H7 (cell line): ENCODE measurements around the gene LEPROT. TPM values are rescaled to one million over a fixed set of nuclear protein-coding genes. Genes with fewer than 3 reads are reported as not detected.
"Not testable (repeated sequence)": the region's sequence is repeated elsewhere in the genome, so short reads cannot be mapped to it uniquely, and the experiment has no call there.

Experiments used
- DNase-seq: peaks from one replicate; pipeline ENCODE4 v3.0.0; 2012
- H3K27me3 ChIP-seq: 2 replicates; pipeline ENCODE4 v1.6.0; 2011; ENCODE audit warnings: mild to moderate bottlenecking, low read length; ENCODE audit not compliant: control insufficient read depth, insufficient read depth
- H3K36me3 ChIP-seq: replicated peaks from 2 replicates; pipeline ENCODE4 v1.5.1; 2011; ENCODE audit warnings: low read length; ENCODE audit not compliant: control insufficient read depth, insufficient read depth
- H3K4me3 ChIP-seq: 2 replicates; pipeline ENCODE4 v1.5.1; 2011; ENCODE audit warnings: low read depth, mild to moderate bottlenecking, control low read depth, low read length, moderate library complexity; ENCODE audit not compliant: insufficient read depth
- total RNA-seq: library from RNA; depleted of rRNA; stranded (reverse); fragments of >200 nt; shearing (Covaris generic); gene quantifications from 2 replicates; pipeline ENCODE4 v1.2.3, GENCODE V29; 2014; rRNA removed

The LEPROT gene, protein sequence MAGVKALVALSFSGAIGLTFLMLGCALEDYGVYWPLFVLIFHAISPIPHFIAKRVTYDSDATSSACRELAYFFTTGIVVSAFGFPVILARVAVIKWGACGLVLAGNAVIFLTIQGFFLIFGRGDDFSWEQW
- total RNA-seq: 26.8 and 27.7 TPM in 2 replicates

DNA sequence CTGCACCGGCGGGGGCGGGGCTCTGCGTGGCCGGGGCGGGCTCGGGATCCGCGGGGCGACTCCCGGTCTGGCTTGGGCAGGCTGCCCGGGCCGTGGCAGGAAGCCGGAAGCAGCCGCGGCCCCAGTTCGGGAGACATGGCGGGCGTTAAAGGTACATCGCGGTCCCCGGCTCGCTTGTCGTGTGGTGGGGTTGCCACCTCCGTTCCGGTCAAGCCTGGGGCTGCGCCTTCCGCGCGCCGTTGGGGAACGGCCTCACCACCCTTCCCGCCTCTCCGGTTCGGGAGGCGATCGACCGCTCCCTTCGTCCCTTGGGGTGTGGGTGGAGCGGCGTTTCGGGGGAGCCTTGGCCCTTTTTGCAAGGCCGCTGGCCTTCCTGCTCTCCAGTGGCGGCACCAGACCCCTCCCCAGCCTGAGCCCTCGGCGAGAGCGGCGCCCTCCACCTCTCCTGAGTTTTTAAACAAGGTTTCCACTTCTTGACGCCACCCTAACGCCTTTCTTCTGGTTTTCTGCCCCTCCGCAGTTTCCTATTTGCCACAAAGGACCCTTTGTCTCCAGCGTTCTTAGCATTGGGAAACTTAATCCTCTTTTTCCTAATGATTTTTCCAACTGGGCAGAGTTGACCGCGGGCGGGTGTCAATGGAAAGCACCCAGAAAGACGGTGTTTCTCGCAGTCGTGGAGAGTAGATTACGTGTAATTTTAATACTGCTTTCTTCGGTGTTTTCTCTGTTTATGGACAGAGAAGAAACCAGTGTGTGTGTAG is at the start of gene LEPROT, which contains the start of gene LEPR:
Gene LEPROT (plus strand): TSS at position 79 of the 761 bp plus-strand sequence. CDS start 57 bp downstream, at position 136.
Gene LEPR (plus strand): TSS at position 79 of the 761 bp plus-strand sequence. CDS start 144,898 bp downstream, outside the sequence.
- Histone ChIP-seq H3K27me3 (no peaks in the 10 kb centered on the region), H3K4me3 (peak within 1 kb of the TSS; percentile 94), H3K36me3 (no peaks in the 10 kb centered on the region)
- DNase-seq: peak; percentile 94

DNA sequence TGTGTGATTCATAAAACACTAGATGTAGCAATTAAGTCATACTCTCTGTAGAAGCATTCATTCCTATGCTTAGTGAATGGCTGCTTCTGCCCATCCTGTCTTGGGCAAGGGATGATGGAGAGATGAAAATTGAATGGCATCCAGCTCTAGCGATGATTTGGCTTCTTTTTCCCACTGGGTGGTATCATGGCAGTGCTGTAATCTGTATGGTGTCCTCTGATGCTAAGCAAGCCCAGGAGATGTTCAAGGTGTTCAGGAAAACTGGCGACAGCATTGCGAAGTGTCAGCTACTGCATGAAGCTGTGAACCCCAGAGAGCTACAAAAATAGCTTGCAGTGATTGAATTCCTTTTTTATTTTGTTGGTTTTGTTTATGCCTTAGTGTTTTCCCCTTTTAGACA is 48.9 kb upstream of the LEPROT start:
- no peak overlapping the region for H3K4me3 ChIP-seq
- H3K27me3 ChIP-seq: no peaks in the 10 kb centered on the region
- H3K36me3 ChIP-seq: no peaks in the 10 kb centered on the region
- no peak for DNase-seq

DNA sequence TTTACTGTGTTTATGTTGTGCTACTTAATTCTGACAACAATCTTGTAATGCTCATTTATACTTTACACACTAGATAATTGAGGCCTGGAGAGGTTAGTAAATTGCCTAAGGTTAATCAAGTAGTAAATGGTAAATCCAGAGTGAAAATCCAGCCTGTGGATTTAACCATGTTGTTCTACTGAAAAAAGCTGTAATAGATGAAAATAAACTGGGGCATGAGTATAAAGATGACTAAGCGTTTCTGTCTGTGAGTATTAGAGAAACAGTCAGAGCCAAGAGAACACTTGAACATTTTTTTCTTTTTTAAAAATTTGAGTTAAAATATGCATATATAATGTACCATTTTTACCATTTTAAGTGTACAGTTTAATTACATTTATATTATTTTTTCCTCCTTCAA is 47.9 kb upstream of the LEPROT start:
- Histone ChIP-seq H3K27me3 (no peaks in the 10 kb centered on the region), H3K4me3 (no peak overlapping the region), H3K36me3 (no peaks in the 10 kb centered on the region)
- DNase-seq: no peak

DNA sequence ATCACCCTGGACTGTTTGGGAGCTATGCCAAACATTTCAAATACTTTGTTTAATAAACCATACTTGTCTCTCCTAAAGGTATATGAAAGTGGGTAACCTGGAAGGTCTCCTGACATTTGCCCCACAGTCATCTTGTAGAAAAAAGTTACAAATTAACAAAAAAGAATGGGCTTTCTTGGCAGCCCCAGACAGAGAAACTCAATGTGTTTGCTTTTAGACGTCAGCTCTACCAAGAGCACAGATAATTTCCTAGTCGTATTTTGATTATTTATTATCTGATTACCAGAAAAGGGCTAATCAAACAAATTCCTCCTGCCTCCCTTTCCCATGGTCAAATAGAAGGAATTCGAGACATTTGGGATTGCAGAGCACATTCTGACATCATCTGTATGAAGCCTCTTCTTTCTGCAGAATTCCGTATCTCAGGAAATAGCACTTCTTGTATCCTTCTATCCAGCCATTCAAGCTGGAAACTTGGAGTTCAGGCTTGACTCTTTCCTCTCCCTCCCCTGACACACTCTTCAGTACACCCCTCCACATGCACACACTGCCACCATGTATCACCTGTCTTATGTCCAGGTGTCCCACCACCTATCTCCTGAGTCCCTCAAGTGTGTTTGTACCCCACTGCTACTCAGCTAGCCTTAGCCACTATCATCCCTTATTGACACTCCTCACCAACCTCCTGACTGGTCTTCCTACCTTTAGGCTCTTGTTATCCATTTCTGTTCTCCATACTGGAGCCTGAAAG is 42.8 kb upstream of the LEPROT start:
- DNase-seq: no peak
- no peak overlapping the region for H3K4me3 ChIP-seq
- no peaks in the 10 kb centered on the region for H3K36me3 ChIP-seq
- no peaks in the 10 kb centered on the region for H3K27me3 ChIP-seq

DNA sequence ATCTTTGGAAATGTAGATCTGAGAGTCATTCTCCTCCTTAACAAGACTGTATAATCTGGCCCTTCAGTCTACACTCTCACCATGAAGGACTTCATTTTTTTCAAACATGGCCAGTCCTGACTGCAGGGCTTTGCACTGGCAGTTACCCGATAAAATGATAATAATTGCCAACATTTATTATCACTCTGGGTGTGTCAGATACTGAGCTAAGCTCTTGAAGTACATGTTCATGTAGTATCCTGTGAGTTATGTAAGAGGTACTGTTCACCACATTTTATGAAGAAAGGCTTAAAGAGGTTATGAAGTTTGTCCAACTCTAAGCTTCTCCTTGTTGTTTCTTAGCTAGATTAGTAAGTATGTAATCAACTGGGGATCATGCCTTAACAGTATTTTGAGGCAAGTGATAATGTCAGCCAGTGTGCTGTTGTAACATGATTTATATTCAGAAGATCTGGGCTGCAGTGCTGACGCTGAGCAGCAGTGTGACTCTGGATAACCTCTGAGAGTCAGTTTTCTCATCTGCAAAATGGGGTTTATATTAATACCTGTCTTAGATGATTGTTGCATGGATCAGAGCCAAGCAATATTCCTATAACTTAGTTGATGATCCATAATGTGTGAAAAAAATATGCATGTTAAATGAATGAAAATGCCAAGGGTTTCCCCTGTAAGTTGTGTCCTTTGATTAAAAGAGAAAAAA is 42.1 kb upstream of the LEPROT start:
- no peaks in the 10 kb centered on the region for H3K36me3 ChIP-seq
- no peaks in the 10 kb centered on the region for H3K27me3 ChIP-seq
- H3K4me3 ChIP-seq: no peak overlapping the region
- DNase-seq: no peak

DNA sequence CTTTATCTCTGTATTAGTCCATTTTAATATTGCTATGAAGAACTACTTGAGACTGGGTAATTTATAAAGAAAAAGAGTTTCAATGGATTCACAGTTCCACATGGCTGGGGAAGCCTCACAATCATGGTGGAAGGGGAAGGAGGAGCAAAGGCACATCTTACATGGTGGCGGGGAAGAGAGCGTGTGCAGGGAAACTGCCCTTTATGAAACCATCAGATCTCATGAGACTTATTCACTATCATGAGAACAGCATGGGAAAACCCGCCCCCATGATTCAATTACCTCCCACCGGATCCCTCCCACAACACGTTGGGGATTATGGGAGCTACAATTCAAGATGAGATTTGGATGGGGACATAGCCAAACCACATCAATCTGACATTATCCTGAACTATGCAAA is 36.0 kb upstream of the LEPROT start:
- not testable (repeated sequence) for H3K27me3 ChIP-seq, DNase-seq, H3K36me3 ChIP-seq, H3K4me3 ChIP-seq

DNA sequence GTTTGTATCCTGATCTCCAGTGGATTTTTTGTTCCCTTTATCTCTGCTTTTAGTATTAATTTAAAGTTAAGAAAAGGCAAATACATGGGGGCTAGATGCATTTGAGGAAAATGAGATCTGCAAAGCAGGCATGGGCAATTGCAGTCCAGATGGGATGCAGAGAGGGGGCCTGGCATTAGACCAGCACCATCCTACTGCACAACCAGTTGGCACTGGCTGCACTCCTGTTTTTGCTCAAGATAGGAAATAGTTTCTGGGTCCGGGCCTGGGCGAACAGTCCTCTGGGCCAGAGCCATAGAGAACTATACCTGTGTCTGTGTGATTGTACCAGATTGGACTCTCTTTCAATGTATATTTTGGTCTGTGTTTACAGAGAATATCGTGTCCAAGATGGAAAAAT is 34.0 kb upstream of the LEPROT start:
- H3K36me3 ChIP-seq: no peaks in the 10 kb centered on the region
- no peaks in the 10 kb centered on the region for H3K27me3 ChIP-seq
- no peak overlapping the region for H3K4me3 ChIP-seq
- DNase-seq: no peak

DNA sequence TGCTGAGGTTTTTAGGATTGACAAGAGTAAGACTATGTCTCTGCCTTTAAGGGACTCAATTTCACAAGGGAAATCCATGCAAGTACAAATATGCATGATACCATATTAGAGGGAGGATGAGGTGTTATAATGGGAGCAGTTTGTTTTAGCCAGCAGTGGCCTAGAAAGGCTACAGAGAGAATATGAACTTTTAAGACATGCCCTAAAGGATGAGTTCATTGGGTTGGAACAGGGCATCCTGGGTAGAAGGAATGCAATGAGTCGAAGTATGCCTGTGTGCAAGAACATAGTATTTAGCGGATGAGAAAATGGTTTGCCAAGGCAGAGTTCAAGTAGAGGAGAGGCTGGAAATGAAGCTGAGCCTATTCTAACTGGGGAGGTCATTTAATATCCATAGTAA is 32.6 kb upstream of the LEPROT start:
- H3K27me3 ChIP-seq: no peaks in the 10 kb centered on the region

DNA sequence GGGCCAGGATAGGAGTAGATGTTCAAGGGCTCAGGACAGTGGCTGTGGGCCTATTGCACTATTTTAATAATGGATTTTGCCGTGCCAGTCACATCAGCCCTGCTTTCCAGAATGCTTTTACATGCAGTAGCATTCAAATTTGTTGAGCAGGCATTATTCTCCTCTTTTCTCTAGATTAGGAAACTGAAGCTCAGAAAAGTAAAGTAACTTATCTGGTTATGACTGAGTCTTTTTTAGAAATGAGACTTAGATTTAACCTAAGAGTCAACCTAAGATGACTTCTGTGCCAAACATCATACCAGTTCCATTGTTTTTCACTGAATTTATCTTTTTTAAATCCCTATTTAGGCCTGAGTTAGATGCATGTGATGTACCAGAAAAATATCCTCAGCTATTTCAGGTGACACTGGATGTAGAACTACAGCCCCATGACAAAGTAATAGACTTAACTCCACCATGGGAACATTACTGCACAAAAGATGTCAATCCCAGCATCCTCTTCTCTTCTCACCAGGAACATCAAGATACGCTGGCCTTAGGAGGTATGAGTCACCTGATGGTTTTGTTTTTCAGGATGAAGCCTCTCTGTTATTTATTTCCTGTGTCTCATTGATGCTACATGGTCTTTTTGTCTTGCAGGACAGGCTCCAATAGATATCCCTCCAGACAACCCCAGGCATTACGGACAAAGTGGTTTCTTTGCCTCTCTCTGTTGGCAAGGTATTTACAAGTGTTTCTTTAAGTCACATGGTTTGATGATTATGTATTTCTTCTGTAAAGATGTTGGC is 31.4 kb upstream of the LEPROT start:
- H3K27me3 ChIP-seq: no peaks in the 10 kb centered on the region
- H3K36me3 ChIP-seq: no peaks in the 10 kb centered on the region
- H3K4me3 ChIP-seq: no peak overlapping the region
- no peak for DNase-seq

More for the DNA sequence above, 32.6 kb upstream of the LEPROT start:
- no peaks in the 10 kb centered on the region for H3K36me3 ChIP-seq
- DNase-seq: no peak
- no peak overlapping the region for H3K4me3 ChIP-seq

DNA sequence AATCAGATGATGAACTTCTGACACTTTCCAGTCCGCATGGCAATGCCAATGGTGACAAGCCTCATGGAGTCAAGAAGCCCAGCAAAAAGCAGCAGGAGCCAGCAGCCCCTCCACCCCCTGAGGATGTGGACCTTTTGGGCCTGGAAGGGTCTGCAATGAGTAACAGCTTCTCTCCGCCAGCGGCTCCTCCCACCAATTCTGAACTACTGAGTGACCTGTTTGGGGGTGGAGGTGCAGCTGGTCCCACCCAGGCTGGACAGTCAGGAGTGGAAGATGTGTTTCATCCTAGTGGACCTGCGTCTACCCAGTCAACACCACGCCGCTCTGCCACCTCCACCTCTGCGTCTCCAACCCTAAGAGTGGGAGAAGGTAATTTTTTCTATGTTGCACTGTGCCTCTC is 28.0 kb upstream of the LEPROT start:
- no peak overlapping the region for H3K4me3 ChIP-seq
- H3K27me3 ChIP-seq: no peaks in the 10 kb centered on the region
- no peak for DNase-seq
- H3K36me3 ChIP-seq: no peaks in the 10 kb centered on the region

DNA sequence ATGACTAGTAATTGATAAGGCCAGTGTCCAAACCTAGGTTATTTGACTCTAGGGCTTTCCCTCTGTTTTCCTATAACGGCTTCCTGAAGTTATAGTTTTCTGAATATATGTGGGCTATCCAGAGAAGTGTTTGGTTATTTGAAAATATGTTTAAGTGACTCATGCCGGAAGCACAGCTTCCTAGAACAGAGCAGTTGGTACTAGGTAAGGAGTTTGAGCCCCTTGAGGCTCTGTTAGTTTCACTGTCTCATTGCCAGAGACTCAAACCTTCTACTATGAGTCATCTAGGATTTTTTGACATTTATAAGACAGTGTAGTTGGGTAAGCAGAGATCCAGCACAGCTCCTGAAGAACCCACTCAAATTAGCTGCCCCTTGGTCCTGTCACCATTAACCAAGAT is 27.1 kb upstream of the LEPROT start:
- Histone ChIP-seq H3K4me3 (no peak overlapping the region), H3K36me3 (no peaks in the 10 kb centered on the region), H3K27me3 (no peaks in the 10 kb centered on the region)
- no peak for DNase-seq

DNA sequence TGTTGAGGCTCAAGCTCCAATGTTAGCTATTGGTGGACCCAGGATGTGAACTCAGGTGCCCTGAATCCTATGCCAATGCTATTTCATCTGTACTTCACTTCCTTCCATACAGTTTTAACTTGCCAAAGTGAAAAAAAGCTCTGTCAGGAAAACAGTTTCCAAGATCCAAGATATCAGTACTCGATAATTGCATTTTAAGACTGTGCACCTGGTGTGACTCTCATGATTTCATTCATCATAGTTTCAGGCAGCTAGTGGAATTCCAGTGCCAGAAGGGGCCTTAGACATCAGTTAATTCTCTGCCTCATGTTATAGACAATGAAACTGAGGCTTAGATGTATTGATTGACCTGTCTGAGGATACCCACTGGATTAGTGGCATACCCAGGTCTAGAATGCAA is 26.5 kb upstream of the LEPROT start:
- Histone ChIP-seq H3K36me3 (no peaks in the 10 kb centered on the region), H3K27me3 (no peaks in the 10 kb centered on the region), H3K4me3 (no peak overlapping the region)
- DNase-seq: no peak

DNA sequence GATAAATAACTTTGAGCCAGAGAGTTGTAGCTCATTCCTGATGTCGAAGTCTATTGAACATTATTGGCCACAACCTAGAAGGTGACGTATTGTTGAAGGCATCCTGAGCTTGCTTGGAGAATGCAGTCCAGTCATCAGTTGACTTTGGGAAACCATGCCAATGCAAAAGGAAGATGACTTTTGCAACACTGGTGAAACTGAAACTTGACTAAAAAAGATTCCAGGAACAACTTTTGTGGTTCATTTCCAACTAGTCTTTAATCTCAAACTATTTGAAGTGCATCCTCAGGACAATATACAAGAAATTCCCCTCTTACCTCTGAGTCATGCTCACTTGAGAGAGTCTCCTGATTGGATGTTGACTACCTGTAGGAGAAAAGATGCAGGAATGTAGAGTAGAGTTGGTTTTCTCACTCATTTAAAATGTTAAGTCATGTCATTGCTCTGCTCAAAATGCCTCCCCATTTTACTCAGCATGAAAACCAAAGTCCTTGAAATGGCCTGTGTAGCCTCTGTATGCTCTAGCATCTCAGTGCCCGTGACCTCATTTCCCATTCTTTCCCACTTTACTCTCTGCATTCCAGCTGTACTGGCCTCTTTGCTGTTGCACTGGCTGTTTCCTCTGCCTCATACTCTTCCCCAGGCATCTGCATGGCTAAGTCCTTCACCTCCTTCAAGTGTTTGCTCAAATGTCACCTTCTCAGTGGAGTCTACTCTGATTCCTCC is 24.4 kb upstream of the LEPROT start:
- Histone ChIP-seq H3K27me3 (no peaks in the 10 kb centered on the region), H3K4me3 (no peak overlapping the region), H3K36me3 (no peaks in the 10 kb centered on the region)
- no peak for DNase-seq
